ENCODE results near the gene MBOAT7. TPM values are rescaled to one million over a fixed set of nuclear protein-coding genes. Genes with fewer than 3 reads are reported as not detected.
"Not testable (repeated sequence)": the region's sequence is repeated elsewhere in the genome, so short reads cannot be mapped to it uniquely, and the experiment has no call there.

MBOAT7 gene
- polyA plus RNA-seq, 1 of the 3 experiments (the other 2 are of a cell fraction), result 80.8 TPM

DNA sequence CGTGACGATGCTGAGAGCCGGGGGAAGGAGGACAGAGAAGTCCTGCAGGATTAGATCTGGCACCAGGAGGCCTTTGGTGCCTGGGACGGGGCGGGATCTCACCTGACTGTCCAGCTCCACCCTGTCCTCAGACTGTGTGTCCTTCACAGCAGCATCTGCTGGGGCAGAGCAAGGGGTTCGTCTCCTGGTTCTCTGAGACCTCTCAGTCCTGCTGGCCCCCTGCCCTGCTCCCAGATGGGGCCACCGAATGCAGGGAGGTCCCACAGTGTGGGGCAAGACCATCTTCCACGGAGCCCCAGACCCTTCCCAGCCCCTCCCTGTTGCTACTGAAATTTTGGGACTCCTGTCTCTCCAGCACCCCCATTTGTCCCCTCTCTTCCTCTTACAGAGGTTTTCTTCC lies 28.9 kb upstream of the MBOAT7 start:
- Histone ChIP-seq H3K9me3 (no peaks in the 10 kb centered on the region), H3K79me2 (ENCODE audit: insufficient read depth) (no peaks in the 10 kb centered on the region), H3K9ac (no peak overlapping the region), H3K36me3 (replicated peaks in 1 of 2; ENCODE audit: control insufficient read depth in 1 of 2, insufficient read depth in 2 of 2, low read length in 1 of 2) (no peaks in the 10 kb centered on the region), H3K4me2 (no peak overlapping the region), H4K20me1 (ENCODE audit: insufficient read depth) (no peaks in the 10 kb centered on the region), H3K27me3 (ENCODE audit: insufficient read depth) (peaks cover 11% of the 10 kb centered on the region; the same call in 1 of the 2 replicates), H3F3A (replicated peaks; ENCODE audit: insufficient read depth) (no peaks in the 10 kb centered on the region), H2AFZ (ENCODE audit: low read depth) (no peak overlapping the region), H3K4me1 (ENCODE audit: control insufficient read depth in 1 of 2, insufficient read depth in 2 of 2, low read depth in 1 of 2, low read length in 1 of 2) (peaks cover 0 to 5% of the 10 kb centered on the region in 2 experiments; a peak in 1 of 4 replicates), H3K4me3 (ENCODE audit: low read depth in 2 of 2, low read length in 1 of 2) (no peak overlapping the region), H3K27ac (ENCODE audit: low read depth in 2 of 2, low read length in 1 of 2) (no peak overlapping the region), H3K9me2 (no peaks in the 10 kb centered on the region)
- WGBS (ENCODE audit: low lambda C conversion rate), result 71% methylated on average over 1 of the region's 8 CpGs
- TF ChIP-seq, protein P1, sequence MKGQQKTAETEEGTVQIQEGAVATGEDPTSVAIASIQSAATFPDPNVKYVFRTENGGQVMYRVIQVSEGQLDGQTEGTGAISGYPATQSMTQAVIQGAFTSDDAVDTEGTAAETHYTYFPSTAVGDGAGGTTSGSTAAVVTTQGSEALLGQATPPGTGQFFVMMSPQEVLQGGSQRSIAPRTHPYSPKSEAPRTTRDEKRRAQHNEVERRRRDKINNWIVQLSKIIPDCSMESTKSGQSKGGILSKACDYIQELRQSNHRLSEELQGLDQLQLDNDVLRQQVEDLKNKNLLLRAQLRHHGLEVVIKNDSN (IDR thresholded peaks at IDR 0.05; ENCODE audit: borderline replicate concordance, low read depth), result no peak
- ChIA-PET CTCF (no interaction called here), POLR2A (no interaction called here)
- DNase-seq, result no peak

DNA sequence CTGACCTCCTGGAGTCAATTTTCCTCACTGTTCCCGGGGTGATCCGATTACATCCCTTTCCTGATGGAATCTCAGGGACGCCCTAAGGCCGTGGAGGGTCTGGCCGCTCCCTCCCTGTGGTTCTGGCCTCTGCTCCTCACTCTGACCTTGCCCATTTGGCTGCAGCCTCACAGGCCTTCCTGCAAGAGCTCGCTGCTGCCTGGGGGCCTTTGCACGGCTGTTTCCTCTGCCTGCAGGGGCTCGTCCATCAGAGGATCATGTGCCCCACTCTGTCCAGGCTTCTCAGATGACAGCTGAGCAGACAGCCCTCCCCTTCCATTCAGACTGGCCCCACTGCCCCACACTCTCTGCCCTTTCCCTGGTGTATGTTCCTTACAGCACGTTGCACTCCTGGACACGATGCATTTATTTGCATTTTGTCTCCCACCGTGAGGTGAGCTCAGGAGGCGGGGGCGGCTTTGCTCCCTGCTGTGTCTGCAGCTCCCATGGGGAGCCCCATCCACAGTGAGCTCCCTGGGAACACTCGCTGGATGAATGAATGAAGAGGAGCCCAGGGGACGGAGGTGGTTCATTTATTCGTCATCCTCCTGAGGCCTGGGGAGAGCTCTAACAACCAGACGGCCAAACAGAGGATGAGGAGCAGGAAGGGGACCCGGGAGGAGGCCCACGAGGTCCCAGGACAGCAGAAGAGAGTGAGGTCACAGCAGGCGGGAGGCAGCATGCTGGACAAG lies 28.3 kb upstream of the MBOAT7 start:
- H2AFZ ChIP-seq (ENCODE audit: low read depth); H3K36me3 ChIP-seq (replicated peaks in 1 of 2; ENCODE audit: control insufficient read depth in 1 of 2, insufficient read depth in 2 of 2, low read length in 1 of 2); H3K9ac ChIP-seq; H3K79me2 ChIP-seq (ENCODE audit: insufficient read depth); H3K4me3 ChIP-seq (ENCODE audit: low read depth in 2 of 2, low read length in 1 of 2); H3K4me2 ChIP-seq; CTCF ChIA-PET; H3K27ac ChIP-seq (ENCODE audit: low read depth in 2 of 2, low read length in 1 of 2); H3K27me3 ChIP-seq (ENCODE audit: insufficient read depth); H3F3A ChIP-seq (replicated peaks; ENCODE audit: insufficient read depth); POLR2A ChIA-PET; H4K20me1 ChIP-seq (ENCODE audit: insufficient read depth); DNase-seq; H3K4me1 ChIP-seq (ENCODE audit: control insufficient read depth in 1 of 2, insufficient read depth in 2 of 2, low read depth in 1 of 2, low read length in 1 of 2); H3K9me3 ChIP-seq; H3K9me2 ChIP-seq: not testable (repeated sequence)
- WGBS (ENCODE audit: low lambda C conversion rate), result 58% methylated on average over 16 of the region's 20 CpGs

DNA sequence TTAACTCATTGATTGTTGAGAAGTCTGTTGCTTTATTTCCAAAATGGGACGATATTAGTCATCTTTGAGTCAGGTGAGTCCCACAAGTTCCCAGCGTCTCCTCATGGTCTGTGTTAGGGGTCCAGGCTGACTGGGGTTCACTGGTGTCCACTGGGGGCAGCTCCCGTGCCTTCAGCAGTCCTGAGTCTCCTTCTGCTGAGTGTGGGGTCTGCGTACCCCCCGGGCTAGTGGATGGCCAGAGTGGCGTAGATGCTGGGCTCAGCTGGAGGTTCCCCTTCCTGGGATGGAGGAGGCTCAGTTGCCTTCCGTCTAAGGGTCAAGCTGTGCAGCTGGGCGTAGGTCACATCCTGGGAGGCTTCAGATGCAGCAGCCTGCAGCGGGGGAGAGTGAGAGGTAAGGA lies 27.5 kb upstream of the MBOAT7 start:
- Histone ChIP-seq H3K36me3 (replicated peaks in 1 of 2; ENCODE audit: control insufficient read depth in 1 of 2, insufficient read depth in 2 of 2, low read length in 1 of 2) (no peaks in the 10 kb centered on the region), H3K9ac (no peak overlapping the region), H3F3A (replicated peaks; ENCODE audit: insufficient read depth) (no peaks in the 10 kb centered on the region), H2AFZ (ENCODE audit: low read depth) (no peak overlapping the region), H3K4me1 (ENCODE audit: control insufficient read depth in 1 of 2, insufficient read depth in 2 of 2, low read depth in 1 of 2, low read length in 1 of 2) (peaks cover 0 to 3% of the 10 kb centered on the region in 2 experiments; a peak in 1 of 4 replicates), H4K20me1 (ENCODE audit: insufficient read depth) (no peaks in the 10 kb centered on the region), H3K27me3 (ENCODE audit: insufficient read depth) (no peaks in the 10 kb centered on the region), H3K4me2 (no peak overlapping the region), H3K79me2 (ENCODE audit: insufficient read depth) (no peaks in the 10 kb centered on the region), H3K9me2 (no peaks in the 10 kb centered on the region), H3K27ac (ENCODE audit: low read depth in 2 of 2, low read length in 1 of 2) (no peak overlapping the region), H3K4me3 (ENCODE audit: low read depth in 2 of 2, low read length in 1 of 2) (no peak overlapping the region), H3K9me3 (no peaks in the 10 kb centered on the region)
- no peak for DNase-seq
- ChIA-PET POLR2A (interaction anchor here (0.6 kb wide), 1 partner anchor 887 kb away, joined by 3 read pairs; no protein-coding TSS in a partner anchor), CTCF (no interaction called here)
- 80% methylated on average over 9 of the region's 9 CpGs for WGBS (ENCODE audit: low lambda C conversion rate)
- no peak for TF ChIP-seq FOXM1 (IDR thresholded peaks at IDR 0.05; ENCODE audit: low read depth)
- TF ChIP-seq, protein P1 (IDR thresholded peaks at IDR 0.05; ENCODE audit: borderline replicate concordance, low read depth), result no peak
- no peak for TF ChIP-seq TCF12 (IDR thresholded peaks at IDR 0.05)
- TF ChIP-seq EZH2phosphoT487 (IDR thresholded peaks at IDR 0.05; ENCODE audit: borderline replicate concordance, low read depth), result no peak
- TF ChIP-seq GABPA (IDR thresholded peaks at IDR 0.05; ENCODE audit: low read depth), result no peak
- TF ChIP-seq, protein P2, sequence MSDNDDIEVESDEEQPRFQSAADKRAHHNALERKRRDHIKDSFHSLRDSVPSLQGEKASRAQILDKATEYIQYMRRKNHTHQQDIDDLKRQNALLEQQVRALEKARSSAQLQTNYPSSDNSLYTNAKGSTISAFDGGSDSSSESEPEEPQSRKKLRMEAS (IDR thresholded peaks at IDR 0.05; ENCODE audit: low read depth), result no peak
- TF ChIP-seq, protein P3, sequence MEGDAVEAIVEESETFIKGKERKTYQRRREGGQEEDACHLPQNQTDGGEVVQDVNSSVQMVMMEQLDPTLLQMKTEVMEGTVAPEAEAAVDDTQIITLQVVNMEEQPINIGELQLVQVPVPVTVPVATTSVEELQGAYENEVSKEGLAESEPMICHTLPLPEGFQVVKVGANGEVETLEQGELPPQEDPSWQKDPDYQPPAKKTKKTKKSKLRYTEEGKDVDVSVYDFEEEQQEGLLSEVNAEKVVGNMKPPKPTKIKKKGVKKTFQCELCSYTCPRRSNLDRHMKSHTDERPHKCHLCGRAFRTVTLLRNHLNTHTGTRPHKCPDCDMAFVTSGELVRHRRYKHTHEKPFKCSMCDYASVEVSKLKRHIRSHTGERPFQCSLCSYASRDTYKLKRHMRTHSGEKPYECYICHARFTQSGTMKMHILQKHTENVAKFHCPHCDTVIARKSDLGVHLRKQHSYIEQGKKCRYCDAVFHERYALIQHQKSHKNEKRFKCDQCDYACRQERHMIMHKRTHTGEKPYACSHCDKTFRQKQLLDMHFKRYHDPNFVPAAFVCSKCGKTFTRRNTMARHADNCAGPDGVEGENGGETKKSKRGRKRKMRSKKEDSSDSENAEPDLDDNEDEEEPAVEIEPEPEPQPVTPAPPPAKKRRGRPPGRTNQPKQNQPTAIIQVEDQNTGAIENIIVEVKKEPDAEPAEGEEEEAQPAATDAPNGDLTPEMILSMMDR (IDR thresholded peaks at IDR 0.05), result no peak
- TF ChIP-seq, protein P4, sequence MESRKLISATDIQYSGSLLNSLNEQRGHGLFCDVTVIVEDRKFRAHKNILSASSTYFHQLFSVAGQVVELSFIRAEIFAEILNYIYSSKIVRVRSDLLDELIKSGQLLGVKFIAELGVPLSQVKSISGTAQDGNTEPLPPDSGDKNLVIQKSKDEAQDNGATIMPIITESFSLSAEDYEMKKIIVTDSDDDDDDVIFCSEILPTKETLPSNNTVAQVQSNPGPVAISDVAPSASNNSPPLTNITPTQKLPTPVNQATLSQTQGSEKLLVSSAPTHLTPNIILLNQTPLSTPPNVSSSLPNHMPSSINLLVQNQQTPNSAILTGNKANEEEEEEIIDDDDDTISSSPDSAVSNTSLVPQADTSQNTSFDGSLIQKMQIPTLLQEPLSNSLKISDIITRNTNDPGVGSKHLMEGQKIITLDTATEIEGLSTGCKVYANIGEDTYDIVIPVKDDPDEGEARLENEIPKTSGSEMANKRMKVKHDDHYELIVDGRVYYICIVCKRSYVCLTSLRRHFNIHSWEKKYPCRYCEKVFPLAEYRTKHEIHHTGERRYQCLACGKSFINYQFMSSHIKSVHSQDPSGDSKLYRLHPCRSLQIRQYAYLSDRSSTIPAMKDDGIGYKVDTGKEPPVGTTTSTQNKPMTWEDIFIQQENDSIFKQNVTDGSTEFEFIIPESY (IDR thresholded peaks at IDR 0.05; ENCODE audit: borderline replicate concordance, low read depth), result no peak
- TF ChIP-seq RAD21 (IDR thresholded peaks at IDR 0.05; ENCODE audit: low read length), result no peak
- no peak for TF ChIP-seq FOXJ3 (CRISPR knock-in tag; IDR thresholded peaks at IDR 0.05)
- TF ChIP-seq, protein P5, sequence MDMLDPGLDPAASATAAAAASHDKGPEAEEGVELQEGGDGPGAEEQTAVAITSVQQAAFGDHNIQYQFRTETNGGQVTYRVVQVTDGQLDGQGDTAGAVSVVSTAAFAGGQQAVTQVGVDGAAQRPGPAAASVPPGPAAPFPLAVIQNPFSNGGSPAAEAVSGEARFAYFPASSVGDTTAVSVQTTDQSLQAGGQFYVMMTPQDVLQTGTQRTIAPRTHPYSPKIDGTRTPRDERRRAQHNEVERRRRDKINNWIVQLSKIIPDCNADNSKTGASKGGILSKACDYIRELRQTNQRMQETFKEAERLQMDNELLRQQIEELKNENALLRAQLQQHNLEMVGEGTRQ (IDR thresholded peaks at IDR 0.05; ENCODE audit: borderline replicate concordance, low read depth, low read length), result no peak
- no peak for TF ChIP-seq RFX5 (IDR thresholded peaks at IDR 0.05; ENCODE audit: low read length)
- no peak for TF ChIP-seq CHD2 (IDR thresholded peaks at IDR 0.05; ENCODE audit: low read length, partially characterized antibody)
- no peak for TF ChIP-seq POLR2AphosphoS5 (IDR thresholded peaks at IDR 0.05; ENCODE audit: low read depth, low read length)

Measured in SK-N-SH (cell line).